Ecto neural progenitor cell (in vitro differentiated cells): ENCODE data around the gene FBXW8.

Experiments used
- DNase-seq: peaks from one replicate; pipeline ENCODE4 v3.0.0-alpha.2; 2018; ENCODE audit warnings: low spot score

The FBXW8 gene

GRCh38 chr12:117076410-117077372 is 165.9 kb downstream of the FBXW8 start:
- DNase-seq = no peak

GRCh38 chr12:117079487-117079886 is 168.7 kb downstream of the FBXW8 start:
- no peak for DNase-seq

- no peak for DNase-seq
These were observed 170.0 kb downstream of the FBXW8 start for GRCh38 chr12:117080661-117081144.
